ENCODE measurements around the gene GPR162. TPM values are rescaled to one million over a fixed set of nuclear protein-coding genes. Genes with fewer than 3 reads are reported as not detected.

GPR162 gene
- total RNA-seq, 1 donor from 2014 or later, result 9.4 TPM

DNA sequence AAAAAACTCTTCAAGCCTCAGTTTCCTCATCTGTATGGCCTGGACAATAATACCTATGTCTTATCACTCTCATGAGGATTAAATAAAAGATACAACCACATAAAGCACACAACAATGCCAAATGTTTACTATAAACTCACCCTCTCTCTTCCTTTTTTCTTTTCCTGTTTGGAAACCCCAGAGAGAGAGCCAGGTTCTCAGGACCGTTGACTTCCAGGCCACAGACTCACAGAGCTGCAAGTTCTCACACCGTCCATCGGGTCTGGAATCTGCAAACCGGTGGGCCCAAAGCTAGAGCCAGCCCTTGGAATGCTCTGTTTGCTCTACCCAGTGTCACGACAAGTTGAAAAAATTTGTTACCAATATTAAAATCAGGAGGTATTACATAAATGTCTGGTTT lies 36.9 kb upstream of the GPR162 start:
- Histone ChIP-seq H3K27ac (no peak overlapping the region), H3K36me3 (no peaks in the 10 kb centered on the region), H3K9me3 (no peaks in the 10 kb centered on the region), H3K4me3 (no peak overlapping the region), H3K4me1 (no peaks in the 10 kb centered on the region), H3K27me3 (no peaks in the 10 kb centered on the region)
- no peak for DNase-seq (ENCODE audit: low spot score in 2 of 2)
- intact Hi-C loops (cut with DNase I), result no loop called here
- TF ChIP-seq, protein P1, sequence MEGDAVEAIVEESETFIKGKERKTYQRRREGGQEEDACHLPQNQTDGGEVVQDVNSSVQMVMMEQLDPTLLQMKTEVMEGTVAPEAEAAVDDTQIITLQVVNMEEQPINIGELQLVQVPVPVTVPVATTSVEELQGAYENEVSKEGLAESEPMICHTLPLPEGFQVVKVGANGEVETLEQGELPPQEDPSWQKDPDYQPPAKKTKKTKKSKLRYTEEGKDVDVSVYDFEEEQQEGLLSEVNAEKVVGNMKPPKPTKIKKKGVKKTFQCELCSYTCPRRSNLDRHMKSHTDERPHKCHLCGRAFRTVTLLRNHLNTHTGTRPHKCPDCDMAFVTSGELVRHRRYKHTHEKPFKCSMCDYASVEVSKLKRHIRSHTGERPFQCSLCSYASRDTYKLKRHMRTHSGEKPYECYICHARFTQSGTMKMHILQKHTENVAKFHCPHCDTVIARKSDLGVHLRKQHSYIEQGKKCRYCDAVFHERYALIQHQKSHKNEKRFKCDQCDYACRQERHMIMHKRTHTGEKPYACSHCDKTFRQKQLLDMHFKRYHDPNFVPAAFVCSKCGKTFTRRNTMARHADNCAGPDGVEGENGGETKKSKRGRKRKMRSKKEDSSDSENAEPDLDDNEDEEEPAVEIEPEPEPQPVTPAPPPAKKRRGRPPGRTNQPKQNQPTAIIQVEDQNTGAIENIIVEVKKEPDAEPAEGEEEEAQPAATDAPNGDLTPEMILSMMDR (IDR thresholded peaks at IDR 0.05), result no peak

DNA sequence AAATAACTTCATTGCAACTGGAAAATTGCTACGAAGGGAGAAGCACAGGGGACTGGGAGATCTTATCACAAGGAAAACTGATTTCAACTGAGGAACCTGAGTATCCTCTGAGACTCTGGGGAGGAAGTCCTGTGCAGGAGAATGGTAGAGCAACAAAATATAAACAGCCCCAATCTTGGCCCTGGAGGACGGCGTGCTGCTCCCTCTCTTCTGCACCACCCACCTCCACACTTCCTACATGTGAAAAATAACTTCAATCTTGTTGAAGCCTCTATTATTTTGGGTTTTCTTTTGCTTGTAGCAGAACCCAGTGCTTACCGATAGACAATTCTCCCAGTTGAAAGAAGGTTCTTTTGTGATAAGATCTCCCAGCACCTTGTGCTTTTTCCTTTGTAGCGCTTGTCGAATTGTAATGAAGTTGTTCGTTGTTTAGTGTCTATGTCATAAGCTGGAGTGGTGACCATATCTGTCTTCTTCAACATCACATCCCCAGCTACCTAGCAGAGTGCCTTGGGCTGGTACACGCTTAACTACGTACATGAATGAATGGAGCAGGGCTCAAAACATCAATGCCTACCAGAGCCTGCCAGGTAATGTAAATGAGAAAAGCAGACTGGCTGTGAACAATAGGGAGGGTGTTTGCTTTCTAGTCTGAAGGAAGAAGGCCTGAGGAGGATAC lies 35.1 kb upstream of the GPR162 start:
- Histone ChIP-seq H3K27me3 (no peaks in the 10 kb centered on the region), H3K4me1 (no peaks in the 10 kb centered on the region), H3K27ac (no peak overlapping the region), H3K9me3 (no peaks in the 10 kb centered on the region), H3K4me3 (no peak overlapping the region), H3K36me3 (no peaks in the 10 kb centered on the region)
- DNase-seq (ENCODE audit: low spot score in 2 of 2), result no peak
- TF ChIP-seq, protein P1 (IDR thresholded peaks at IDR 0.05), result no peak
- intact Hi-C loops (cut with DNase I), result no loop called here

DNA sequence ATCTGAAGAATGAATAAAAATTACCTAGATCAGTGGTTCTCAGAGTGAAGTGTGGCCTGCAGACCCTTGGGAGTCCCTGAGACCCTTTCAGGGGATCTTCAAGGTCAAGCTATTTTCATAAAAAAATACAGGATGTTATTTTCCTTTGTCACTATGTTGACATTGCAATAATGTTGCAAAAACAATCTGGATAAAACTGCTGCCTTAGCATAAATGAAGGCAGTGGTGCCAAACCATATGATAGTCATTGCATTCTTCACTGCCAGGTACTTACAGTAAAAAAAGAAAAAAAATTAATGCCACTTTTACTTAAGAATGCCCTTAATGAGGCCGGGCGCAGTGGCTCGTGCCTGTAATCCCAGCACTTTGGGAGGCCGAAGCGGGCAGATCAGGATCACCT lies 34.3 kb upstream of the GPR162 start:
- DNase-seq (ENCODE audit: low spot score in 2 of 2), result no peak
- intact Hi-C loops (cut with DNase I), result no loop called here
- Histone ChIP-seq H3K9me3 (no peaks in the 10 kb centered on the region), H3K27me3 (no peaks in the 10 kb centered on the region), H3K4me3 (no peak overlapping the region), H3K36me3 (no peaks in the 10 kb centered on the region), H3K4me1 (no peaks in the 10 kb centered on the region), H3K27ac (no peak overlapping the region)
- TF ChIP-seq, protein P1 (IDR thresholded peaks at IDR 0.05), result no peak

DNA sequence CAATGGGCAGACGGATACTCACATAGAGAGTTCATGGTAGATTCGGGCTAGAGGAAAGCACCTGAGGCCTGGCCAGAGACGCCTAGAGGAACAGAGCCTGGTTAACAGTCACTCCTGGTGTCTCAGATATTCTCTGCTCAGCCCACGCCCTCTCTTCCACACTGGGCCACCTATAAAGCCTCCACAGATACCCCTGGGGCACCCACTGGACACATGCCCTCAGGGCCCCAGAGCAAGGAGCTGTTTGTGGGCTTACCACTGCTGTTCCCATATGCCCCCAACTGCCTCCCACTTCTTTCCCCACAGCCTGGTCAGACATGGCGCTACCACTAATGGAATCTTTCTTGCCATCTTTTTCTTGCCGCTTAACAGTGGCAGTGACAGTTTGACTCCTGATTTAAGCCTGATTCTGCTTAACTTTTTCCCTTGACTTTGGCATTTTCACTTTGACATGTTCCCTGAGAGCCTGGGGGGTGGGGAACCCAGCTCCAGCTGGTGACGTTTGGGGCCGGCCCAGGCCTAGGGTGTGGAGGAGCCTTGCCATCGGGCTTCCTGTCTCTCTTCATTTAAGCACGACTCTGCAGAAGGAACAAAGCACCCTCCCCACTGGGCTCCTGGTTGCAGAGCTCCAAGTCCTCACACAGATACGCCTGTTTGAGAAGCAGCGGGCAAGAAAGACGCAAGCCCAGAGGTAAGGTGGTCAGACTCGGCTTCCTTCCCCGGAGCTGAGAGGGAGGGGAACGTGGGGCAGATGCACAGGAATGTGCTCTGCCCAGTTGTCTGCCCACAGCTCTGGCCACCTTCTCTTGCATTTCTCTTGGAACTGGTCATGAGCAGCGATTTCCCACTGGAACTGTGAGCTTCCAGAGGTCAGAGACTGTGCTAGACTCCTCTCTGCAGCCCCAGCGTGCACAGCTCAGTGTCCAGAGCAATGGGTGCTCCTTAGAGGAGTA lies 32.4 kb upstream of the GPR162 start, which contains the start of gene CD4:
Gene CD4, plus strand, starts transcription at position 557 of the 953 bp plus-strand sequence. CDS start 10,611 bp downstream, outside the sequence.
- intact Hi-C loops (cut with DNase I), result no loop called here
- H3K9me3 ChIP-seq, result no peaks in the 10 kb centered on the region
- peak; percentile 51 to 77 for DNase-seq (ENCODE audit: low spot score in 2 of 2)
- H3K36me3 ChIP-seq, result no peaks in the 10 kb centered on the region
- H3K4me1 ChIP-seq, result no peaks in the 10 kb centered on the region
- peak within 1 kb of the TSS in 1 of 2 donors; percentile 42 for H3K4me3 ChIP-seq
- TF ChIP-seq, protein P1 (IDR thresholded peaks at IDR 0.05), result no peak
- peak within 1 kb of the TSS in 1 of 2 donors; percentile 47 for H3K27ac ChIP-seq
- no peaks in the 10 kb centered on the region for H3K27me3 ChIP-seq

DNA sequence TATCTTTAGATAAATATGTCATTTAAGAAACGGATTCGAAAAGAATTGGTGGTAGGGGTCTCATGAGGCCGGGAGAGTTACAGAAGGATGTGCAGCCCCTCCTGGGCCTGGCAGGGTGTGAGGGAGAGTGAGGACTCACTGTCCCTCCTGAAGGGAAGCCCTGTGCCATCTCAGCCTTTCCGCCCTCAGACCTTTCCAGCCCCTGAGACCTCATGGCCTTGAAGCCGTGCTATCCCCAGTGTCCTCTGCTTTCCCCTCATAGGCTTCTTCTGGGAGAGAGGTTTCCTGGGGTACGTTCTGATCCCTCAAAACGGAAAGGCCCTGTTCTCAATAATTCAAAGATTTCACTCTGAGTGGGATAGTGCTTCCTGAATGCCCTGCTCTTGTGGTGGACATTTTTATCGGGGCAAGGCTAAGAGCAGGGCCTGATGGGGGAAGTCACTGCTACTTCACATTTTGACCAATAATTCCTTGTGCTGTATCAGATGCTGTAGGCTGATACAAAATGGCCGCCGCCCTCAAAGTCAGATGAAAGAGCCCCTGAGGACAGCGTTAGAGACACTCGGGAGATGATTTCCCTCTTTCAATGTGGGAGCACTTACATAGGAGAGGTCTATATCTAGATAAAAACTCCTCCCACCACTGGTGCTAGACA lies 31.0 kb upstream of the GPR162 start:
- H3K27ac ChIP-seq, result no peak overlapping the region
- no peaks in the 10 kb centered on the region for H3K36me3 ChIP-seq
- H3K4me1 ChIP-seq, result no peaks in the 10 kb centered on the region
- H3K27me3 ChIP-seq, result no peaks in the 10 kb centered on the region
- intact Hi-C loops (cut with DNase I), result no loop called here
- DNase-seq (ENCODE audit: low spot score in 2 of 2), result no peak
- H3K9me3 ChIP-seq, result no peaks in the 10 kb centered on the region
- peak overlapping the region in 1 of 2 donors; percentile 42 for H3K4me3 ChIP-seq
- TF ChIP-seq, protein P1 (IDR thresholded peaks at IDR 0.05), result no peak

Data from ascending aorta (tissue), 2 donors.